ENCODE results near the gene IGF2. TPM values are rescaled to one million over a fixed set of nuclear protein-coding genes. Genes with fewer than 3 reads are reported as not detected.

Gene IGF2
- total RNA-seq, 4 donors from 2014 or later, result 1.9 to 15.5 (median 9.5) TPM

GRCh38 chr11:2121227-2122130, 17.7 kb downstream of the IGF2 start:
- DNase-seq, result no peak
- H3K4me1 ChIP-seq, result no peaks in the 10 kb centered on the region
- no peaks in the 10 kb centered on the region for H3K27me3 ChIP-seq
- no peak overlapping the region for H3K4me3 ChIP-seq
- TF ChIP-seq POLR2A (IDR thresholded peaks at IDR 0.05) (no peak), CTCF (IDR thresholded peaks at IDR 0.05) (no peak)
- H3K36me3 ChIP-seq, result no peaks in the 10 kb centered on the region
- H3K27ac ChIP-seq, result no peak overlapping the region
- H3K9me3 ChIP-seq, result peaks cover 0 to 6% (median 0%) of the 10 kb centered on the region in 4 donors

- Histone ChIP-seq H3K27ac (no peak overlapping the region), H3K4me3 (no peak overlapping the region), H3K27me3 (no peaks in the 10 kb centered on the region), H3K4me1 (no peaks in the 10 kb centered on the region), H3K9me3 (peaks cover 0 to 6% (median 0%) of the 10 kb centered on the region in 4 donors), H3K36me3 (no peaks in the 10 kb centered on the region)
- DNase-seq, result no peak
- TF ChIP-seq POLR2A (IDR thresholded peaks at IDR 0.05) (no peak), CTCF (IDR thresholded peaks at IDR 0.05) (no peak)
These were observed 18.7 kb downstream of the IGF2 start for GRCh38 chr11:2120359-2121100.

GRCh38 chr11:2118677-2119076, 20.5 kb downstream of the IGF2 start:
- no peak for TF ChIP-seq POLR2A (IDR thresholded peaks at IDR 0.05)
- no peak for TF ChIP-seq CTCF (IDR thresholded peaks at IDR 0.05)
- Histone ChIP-seq H3K9me3 (peaks cover 0 to 6% (median 0%) of the 10 kb centered on the region in 4 donors), H3K27ac (no peak overlapping the region), H3K27me3 (no peaks in the 10 kb centered on the region), H3K4me3 (no peak overlapping the region), H3K36me3 (no peaks in the 10 kb centered on the region), H3K4me1 (no peaks in the 10 kb centered on the region)
- no peak for DNase-seq

GRCh38 chr11:2116680-2117079, 22.5 kb downstream of the IGF2 start:
- H3K4me3 ChIP-seq, result no peak overlapping the region
- TF ChIP-seq CTCF (IDR thresholded peaks at IDR 0.05) (no peak), POLR2A (IDR thresholded peaks at IDR 0.05) (no peak)
- no peaks in the 10 kb centered on the region for H3K36me3 ChIP-seq
- peaks cover 0 to 6% (median 0%) of the 10 kb centered on the region in 4 donors for H3K9me3 ChIP-seq
- no peak overlapping the region for H3K27ac ChIP-seq
- no peak for DNase-seq
- H3K4me1 ChIP-seq, result no peaks in the 10 kb centered on the region
- no peaks in the 10 kb centered on the region for H3K27me3 ChIP-seq

- H3K9me3 ChIP-seq, result peaks cover 0 to 6% (median 0%) of the 10 kb centered on the region in 4 donors
- H3K36me3 ChIP-seq, result no peaks in the 10 kb centered on the region
- H3K27ac ChIP-seq, result no peak overlapping the region
- no peak for DNase-seq
- H3K4me3 ChIP-seq, result no peak overlapping the region
- no peak for TF ChIP-seq CTCF (IDR thresholded peaks at IDR 0.05)
- TF ChIP-seq POLR2A (IDR thresholded peaks at IDR 0.05), result no peak
- H3K4me1 ChIP-seq, result no peaks in the 10 kb centered on the region
- no peaks in the 10 kb centered on the region for H3K27me3 ChIP-seq
These were observed 23.9 kb downstream of the IGF2 start for GRCh38 chr11:2115308-2115707.

Data from Peyer's patch (tissue), 4 donors.